CD14-positive monocyte (primary cell): ENCODE measurements around the gene ABCA7. TPM values are rescaled to one million over a fixed set of nuclear protein-coding genes. Genes with fewer than 3 reads are reported as not detected.

ENCODE experiments used
- DNase-seq, 3 donors: peaks; one replicate each; pipeline ENCODE4 v3.0.0-alpha.2; 2011 to 2022
- H2AFZ ChIP-seq: 2 replicates; pipeline ENCODE4 v1.6.0; 2012; ENCODE audit warnings: mild to moderate bottlenecking, low read depth, low read length, inconsistent platforms; ENCODE audit not compliant: insufficient read depth, poor library complexity, severe bottlenecking
- H3K27ac ChIP-seq, 2 donors: 1 replicate in 1 of 2; 2 replicates in 1 of 2; pipeline ENCODE4 v1.5.1; 2012 to 2013; ENCODE audit warnings: low read length in 2 of 2, control low read depth in 1 of 2, inconsistent platforms in 1 of 2, low read depth in 1 of 2, mild to moderate bottlenecking in 1 of 2
- H3K27me3 ChIP-seq, 2 donors: one replicate each; pipeline versions ENCODE4 v1.6.0 to v1.6.1; 2011 to 2013; ENCODE audit warnings: low read length in 2 of 2; ENCODE audit not compliant: control insufficient read depth in 2 of 2, insufficient read depth in 2 of 2
- H3K36me3 ChIP-seq, 2 donors: replicated peaks in 1 of 2; 1 replicate in 1 of 2; 2 replicates in 1 of 2; pipeline versions ENCODE4 v1.5.1 to v1.6.1; 2012 to 2013; ENCODE audit warnings: low read length in 2 of 2, control low read depth in 1 of 2, inconsistent platforms in 1 of 2, mild to moderate bottlenecking in 1 of 2; ENCODE audit not compliant: insufficient read depth in 2 of 2, control insufficient read depth in 1 of 2
- H3K4me1 ChIP-seq, 2 donors: 1 replicate in 1 of 2; 2 replicates in 1 of 2; pipeline versions ENCODE4 v1.5.1 to v1.6.1; 2012 to 2013; ENCODE audit warnings: low read length in 2 of 2, control low read depth in 1 of 2, inconsistent platforms in 1 of 2, mild to moderate bottlenecking in 1 of 2, moderate library complexity in 1 of 2; ENCODE audit not compliant: insufficient read depth in 2 of 2, control insufficient read depth in 1 of 2
- H3K4me2 ChIP-seq: replicated peaks from 2 replicates; pipeline ENCODE3; 2012; ENCODE audit warnings: low read length, moderate library complexity, mild to moderate bottlenecking; ENCODE audit not compliant: poor library complexity, severe bottlenecking; ENCODE audit errors: extremely low read depth
- H3K4me3 ChIP-seq, 3 experiments: fragments of 200-600 bp in 1 of 3; sonication (generic) in 1 of 3; replicated peaks in 1 of 3; 1 replicate in 2 of 3; 2 replicates in 1 of 3; pipeline ENCODE4 v1.5.1; 2011 to 2013; ENCODE audit warnings: low read length in 3 of 3, mild to moderate bottlenecking in 3 of 3, control low read depth in 2 of 3, low read depth in 2 of 3, inconsistent platforms in 1 of 3, moderate library complexity in 1 of 3
- H3K79me2 ChIP-seq: 2 replicates; pipeline ENCODE4 v1.6.0; 2012; ENCODE audit warnings: mild to moderate bottlenecking, control low read depth, inconsistent platforms, low read length, moderate library complexity; ENCODE audit not compliant: insufficient read depth
- H3K9ac ChIP-seq: 2 replicates; pipeline ENCODE4 v1.6.0; 2017; ENCODE audit warnings: low read length, mild to moderate bottlenecking; ENCODE audit not compliant: insufficient read depth, poor library complexity, severe bottlenecking
- H3K9me3 ChIP-seq, 2 donors: replicated peaks in 1 of 2; 1 replicate in 1 of 2; 2 replicates in 1 of 2; pipeline versions ENCODE4 v1.5.1 to v1.6.1; 2012 to 2013; ENCODE audit warnings: low read length in 2 of 2, control low read depth in 1 of 2; ENCODE audit not compliant: control insufficient read depth in 1 of 2, insufficient read depth in 1 of 2
- H4K20me1 ChIP-seq: 2 replicates; pipeline ENCODE4 v1.6.0; 2012; ENCODE audit warnings: mild to moderate bottlenecking, low read length, control low read depth, moderate library complexity; ENCODE audit not compliant: insufficient read depth
- H3K27ac Mint-ChIP-seq, 7 donors: one replicate each; pipeline ENCODE4 v1.8.0; 2020; ENCODE audit warnings: mild to moderate bottlenecking in 7 of 7, mixed read lengths in 7 of 7, moderate library complexity in 6 of 7, inconsistent platforms in 2 of 7
- H3K27me3 Mint-ChIP-seq, 3 donors: one replicate each; pipeline ENCODE4 v1.8.0; 2021 to 2022; ENCODE audit warnings: low read depth in 3 of 3, mild to moderate bottlenecking in 3 of 3, mixed read lengths in 3 of 3, moderate library complexity in 3 of 3, inconsistent platforms in 1 of 3
- H3K36me3 Mint-ChIP-seq, 2 donors: one replicate each; pipeline ENCODE4 v1.8.0; 2020; ENCODE audit warnings: mixed read lengths in 2 of 2, inconsistent platforms in 1 of 2, mild to moderate bottlenecking in 1 of 2
- H3K4me1 Mint-ChIP-seq: one replicate; pipeline ENCODE4 v1.8.0; 2020; ENCODE audit warnings: mild to moderate bottlenecking, mixed read lengths
- H3K4me3 Mint-ChIP-seq, 2 donors: one replicate each; pipeline ENCODE4 v1.8.0; 2020; ENCODE audit warnings: mild to moderate bottlenecking in 2 of 2, mixed read lengths in 2 of 2, moderate library complexity in 1 of 2
- H3K9me3 Mint-ChIP-seq, 7 donors: one replicate each; pipeline ENCODE4 v1.8.0; 2020 to 2022; ENCODE audit warnings: mixed read lengths in 7 of 7, mild to moderate bottlenecking in 6 of 7, moderate library complexity in 6 of 7, inconsistent platforms in 2 of 7
- CTCF ChIP-seq: fragments of 200-600 bp; IDR thresholded peaks from one replicate; pipeline ENCODE4 v1.8.0; 2022; ENCODE audit warnings: antibody characterized with exemption, mild to moderate bottlenecking
- WGBS: methylation state at CpG from one replicate; pipeline ENCODE4 v1.1.5; 2013; ENCODE audit warnings: missing lambda C conversion rate; ENCODE audit not compliant: insufficient coverage; 5-methylcytosine and 5-hydroxymethylcytosine counted together
- intact Hi-C, 2 donors: fragments of 100-400 bp; cut with micrococcal nuclease; formaldehyde crosslinking; loops; one replicate each; pipeline versions ENCODE4 v1.15.0 to v1.15.1; 2023
- polyA plus RNA-seq, 3 donors: library from polyadenylated mRNA; depleted of rRNA in 1 of 3; unstranded in 2 of 3; stranded (reverse) in 1 of 3; fragments of 300-500 nt in 2 of 3; fragments of >200 nt in 1 of 3; fragmentation: Illumina TruSeq in 2 of 3; gene quantifications; 1 replicate in 2 of 3; 2 replicates in 1 of 3; pipeline ENCODE4 v1.2.3, GENCODE V29; 2012 to 2021

The ABCA7 gene
- polyA plus RNA-seq, 3 donors: 1.7 to 104 (median 7.8) TPM

DNA sequence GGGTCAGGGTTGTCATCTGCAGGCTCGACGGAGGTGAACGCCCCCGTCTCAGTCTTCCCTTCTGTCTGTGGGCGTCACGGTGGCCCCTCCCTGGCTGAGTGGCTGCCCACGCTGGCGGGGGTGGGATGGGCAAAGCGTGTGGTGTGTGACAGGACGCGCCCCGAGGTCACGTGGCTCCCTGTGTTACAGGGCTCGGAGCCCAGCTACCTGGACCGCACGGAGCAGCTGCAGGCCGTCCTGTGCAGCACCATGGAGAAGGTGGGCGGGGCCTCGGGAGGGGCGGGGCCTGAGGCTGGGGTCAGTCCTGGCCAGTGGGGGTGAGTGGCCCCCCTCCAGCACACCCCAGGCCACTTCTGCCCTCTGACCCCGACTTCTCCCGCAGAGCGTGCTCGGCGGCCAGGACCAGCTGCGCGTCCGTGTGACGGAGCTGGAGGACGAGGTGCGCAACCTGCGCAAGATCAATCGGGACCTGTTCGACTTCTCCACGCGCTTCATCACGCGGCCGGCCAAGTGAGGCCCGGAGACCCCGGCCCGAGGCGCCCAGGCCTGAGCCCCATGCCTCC is 46.0 kb upstream of the ABCA7 start:
- intact Hi-C loops: no loop called here
- Histone ChIP-seq H3K4me3 (no peak overlapping the region), H3K9me3 (peaks cover 0 to 4% of the 10 kb centered on the region in 2 donors), H3K4me1 (peaks cover 7% of the 10 kb centered on the region in 2 donors), H3K4me2 (no peak overlapping the region), H4K20me1 (peaks cover 13% of the 10 kb centered on the region), H3K27ac (no peak overlapping the region), H3K36me3 (peaks cover 7 to 11% of the 10 kb centered on the region in 2 donors), H3K79me2 (no peaks in the 10 kb centered on the region), H2AFZ (no peak overlapping the region), H3K27me3 (peaks cover 6 to 40% of the 10 kb centered on the region in 2 donors), H3K9ac (no peak overlapping the region)
- Mint-ChIP-seq H3K4me3 (no peak overlapping the region), H3K4me1 (peaks cover 6% of the 10 kb centered on the region), H3K27me3 (peaks cover 32 to 44% (median 37%) of the 10 kb centered on the region in 3 donors), H3K36me3 (peaks cover 6 to 17% of the 10 kb centered on the region in 2 donors), H3K27ac (no peak overlapping the region), H3K9me3 (peaks cover 0 to 13% (median 2%) of the 10 kb centered on the region in 7 donors)
- no peak for DNase-seq
- WGBS: 96% methylated on average over 39 of the region's 43 CpGs
- TF ChIP-seq CTCF: no peak

GRCh38 chr19:994516-994915 is 45.4 kb upstream of the ABCA7 start:
- Mint-ChIP-seq H3K36me3 (peaks cover 11 to 16% of the 10 kb centered on the region in 2 donors), H3K27me3 (peaks cover 38 to 50% (median 43%) of the 10 kb centered on the region in 3 donors), H3K9me3 (peaks cover 0 to 19% (median 6%) of the 10 kb centered on the region in 7 donors), H3K4me1 (peaks cover 6% of the 10 kb centered on the region), H3K4me3 (no peak overlapping the region), H3K27ac (no peak overlapping the region)
- WGBS: 96% methylated on average over 18 of the region's 18 CpGs
- peaks cover 13% of the 10 kb centered on the region for H4K20me1 ChIP-seq
- no peak for DNase-seq
- no peaks in the 10 kb centered on the region for H3K79me2 ChIP-seq
- no peak overlapping the region for H2AFZ ChIP-seq
- no peak overlapping the region for H3K4me2 ChIP-seq
- H3K27ac ChIP-seq: no peak overlapping the region
- H3K4me3 ChIP-seq: no peak overlapping the region
- H3K9me3 ChIP-seq: peaks cover 0 to 8% of the 10 kb centered on the region in 2 donors
- intact Hi-C loops: no loop called here
- H3K4me1 ChIP-seq: peaks cover 7% of the 10 kb centered on the region in 2 donors
- peaks cover 8 to 46% of the 10 kb centered on the region in 2 donors for H3K27me3 ChIP-seq
- no peak overlapping the region for H3K9ac ChIP-seq
- TF ChIP-seq CTCF: no peak
- peaks cover 5 to 11% of the 10 kb centered on the region in 2 donors for H3K36me3 ChIP-seq
